Measurements from ENCODE around the gene PGAP2. TPM values are rescaled to one million over a fixed set of nuclear protein-coding genes. Genes with fewer than 3 reads are reported as not detected.

PGAP2 gene
- total RNA-seq, 1 experiment from 2014 or later = 37.4 TPM

DNA sequence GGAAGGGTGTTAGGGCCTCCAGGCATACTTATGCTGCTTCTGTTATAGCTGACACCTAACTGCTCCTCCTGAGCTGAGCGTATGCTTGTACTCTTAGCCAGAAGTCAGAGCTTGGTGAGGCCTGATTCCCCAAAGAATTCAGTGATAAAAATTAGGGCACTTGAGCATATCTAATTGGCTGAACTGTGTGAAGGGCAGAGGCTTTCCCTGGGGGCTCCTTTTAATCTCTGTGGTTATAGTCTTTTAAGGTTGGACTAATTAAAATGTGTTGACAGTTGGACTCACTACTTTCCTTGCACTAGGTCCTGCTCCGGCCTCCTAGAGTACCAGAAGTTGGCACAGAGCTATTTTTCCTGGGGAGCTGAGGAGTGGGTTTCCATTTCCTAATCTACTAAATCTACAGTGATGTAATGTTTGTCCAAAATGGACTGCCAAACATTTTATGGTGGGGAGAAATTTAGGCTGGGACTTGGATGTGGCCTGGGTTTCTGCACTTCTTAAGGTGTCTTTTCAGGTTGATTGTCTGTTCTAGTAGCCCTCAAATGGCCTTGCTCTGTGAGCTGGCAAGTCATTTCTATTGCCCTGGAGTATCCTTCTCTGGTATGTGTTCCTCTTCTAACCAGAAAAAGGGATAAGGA is 65.5 kb downstream of the PGAP2 start:
- Histone ChIP-seq H3K14ac (ENCODE audit: insufficient read depth, low read length) (no peak overlapping the region), H3K27ac (ENCODE audit: insufficient read length, low read depth, low read length) (no peak overlapping the region), H2BK12ac (ENCODE audit: insufficient read length, low read depth, low read length) (no peak overlapping the region), H2BK120ac (ENCODE audit: low read depth, low read length, poor library complexity, severe bottlenecking) (no peak overlapping the region), H4K5ac (ENCODE audit: insufficient read length, low read depth, low read length) (no peak overlapping the region), H3K79me2 (ENCODE audit: insufficient read depth, low read length) (no peaks in the 10 kb centered on the region), H3K9me3 (ENCODE audit: control insufficient read depth, low read depth, low read length) (no peaks in the 10 kb centered on the region), H3K23ac (ENCODE audit: insufficient read length, low read depth, low read length) (no peak overlapping the region), H3K4me2 (ENCODE audit: insufficient read depth, insufficient read length, low read length) (no peak overlapping the region), H2AK5ac (ENCODE audit: insufficient read length, low read length) (no peak overlapping the region), H4K20me1 (ENCODE audit: control insufficient read depth, insufficient read depth, insufficient read length) (no peaks in the 10 kb centered on the region), H2BK15ac (ENCODE audit: low read depth, low read length) (no peak overlapping the region), H3K18ac (ENCODE audit: insufficient read length, low read depth, low read length) (no peak overlapping the region), H3K79me1 (ENCODE audit: insufficient read depth, low read depth, low read length, poor library complexity, severe bottlenecking) (no peaks in the 10 kb centered on the region), H3K9ac (ENCODE audit: extremely low read depth, insufficient read length, low read length) (no peak overlapping the region), H3K27me3 (ENCODE audit: insufficient read depth, low read length) (no peaks in the 10 kb centered on the region; the same call in 1 of the 2 replicates), H2BK5ac (ENCODE audit: insufficient read length, low read length) (no peak overlapping the region), H4K8ac (replicated peaks; ENCODE audit: insufficient read length, low read depth, low read length) (no peak overlapping the region), H2AFZ (ENCODE audit: low read length) (no peak overlapping the region), H3K56ac (ENCODE audit: insufficient read length, low read depth, low read length) (no peak overlapping the region), H3K4me1 (ENCODE audit: insufficient read depth, low read length) (no peaks in the 10 kb centered on the region), H2BK20ac (ENCODE audit: low read depth, low read length, poor library complexity, severe bottlenecking) (no peak overlapping the region), H3K4ac (ENCODE audit: low read depth, low read length) (no peak overlapping the region), H3K23me2 (ENCODE audit: insufficient read length, low read depth, low read length, poor library complexity, severe bottlenecking) (no peaks in the 10 kb centered on the region), H4K91ac (ENCODE audit: insufficient read length, low read depth, low read length) (no peak overlapping the region), H3T11ph (ENCODE audit: low read length) (no peak overlapping the region)
- WGBS (ENCODE audit: extremely low coverage, insufficient read length, low lambda C conversion rate) = no CpG with 5 or more reads among the region's 2 CpGs
- peaks cover 16 to 19% of the 10 kb centered on the region in 2 experiments for H3K4me1 Mint-ChIP-seq
- no peaks in the 10 kb centered on the region for H3K9me3 Mint-ChIP-seq
- TF ChIP-seq, protein P1, sequence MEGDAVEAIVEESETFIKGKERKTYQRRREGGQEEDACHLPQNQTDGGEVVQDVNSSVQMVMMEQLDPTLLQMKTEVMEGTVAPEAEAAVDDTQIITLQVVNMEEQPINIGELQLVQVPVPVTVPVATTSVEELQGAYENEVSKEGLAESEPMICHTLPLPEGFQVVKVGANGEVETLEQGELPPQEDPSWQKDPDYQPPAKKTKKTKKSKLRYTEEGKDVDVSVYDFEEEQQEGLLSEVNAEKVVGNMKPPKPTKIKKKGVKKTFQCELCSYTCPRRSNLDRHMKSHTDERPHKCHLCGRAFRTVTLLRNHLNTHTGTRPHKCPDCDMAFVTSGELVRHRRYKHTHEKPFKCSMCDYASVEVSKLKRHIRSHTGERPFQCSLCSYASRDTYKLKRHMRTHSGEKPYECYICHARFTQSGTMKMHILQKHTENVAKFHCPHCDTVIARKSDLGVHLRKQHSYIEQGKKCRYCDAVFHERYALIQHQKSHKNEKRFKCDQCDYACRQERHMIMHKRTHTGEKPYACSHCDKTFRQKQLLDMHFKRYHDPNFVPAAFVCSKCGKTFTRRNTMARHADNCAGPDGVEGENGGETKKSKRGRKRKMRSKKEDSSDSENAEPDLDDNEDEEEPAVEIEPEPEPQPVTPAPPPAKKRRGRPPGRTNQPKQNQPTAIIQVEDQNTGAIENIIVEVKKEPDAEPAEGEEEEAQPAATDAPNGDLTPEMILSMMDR (conservative IDR thresholded peaks at IDR 0.05) = no peak
- H3K36me3 Mint-ChIP-seq (ENCODE audit: insufficient read depth in 1 of 3, low read depth in 3 of 3) = peaks cover 0 to 2% (median 0%) of the 10 kb centered on the region in 3 experiments; a peak in 1 of 7 replicates
- no peak overlapping the region for H3K27ac Mint-ChIP-seq
- no peaks in the 10 kb centered on the region for H3K27me3 Mint-ChIP-seq (ENCODE audit: low read depth)
- no peak for DNase-seq
- H3K4me3 Mint-ChIP-seq = no peak overlapping the region

Other genes with a start within 250 kb of the PGAP2 start
- 7.5 and 7.9 TPM in 2 replicates for gene ART5, start 166.6 kb upstream of the PGAP2 start, total RNA-seq (2021)
- gene ART1, start 163.4 kb upstream of the PGAP2 start, total RNA-seq (2021) = not detected in 2 replicates
- gene CHRNA10, start 137.2 kb upstream of the PGAP2 start, total RNA-seq (2021) = 2.1 and 2.4 TPM in 2 replicates
- 105 and 106 TPM in 2 replicates for gene NUP98, start 11.0 kb upstream of the PGAP2 start, total RNA-seq (2021)
- gene RHOG, start 32.4 kb downstream of the PGAP2 start, total RNA-seq (2021) = 24.9 and 26.4 TPM in 2 replicates
- gene STIM1, start 47.1 kb downstream of the PGAP2 start, total RNA-seq (2021) = 15.2 and 15.6 TPM in 2 replicates